Left ventricle myocardium inferior (tissue), 1 donor: ENCODE data around the gene HDGF. TPM values are rescaled to one million over a fixed set of nuclear protein-coding genes. Genes with fewer than 3 reads are reported as not detected.

Source experiments
- DNase-seq: peaks from one replicate; pipeline ENCODE4 v3.0.0-alpha.2; 2020
- H3K27ac ChIP-seq: fragments of 200-600 bp; replicated peaks from 2 replicates; pipeline ENCODE4 v1.8.0; 2021
- H3K27me3 ChIP-seq: fragments of 200-600 bp; 2 replicates; pipeline ENCODE4 v1.8.0; 2021; ENCODE audit warnings: low read depth
- H3K36me3 ChIP-seq: fragments of 200-600 bp; 2 replicates; pipeline ENCODE4 v1.8.0; 2021
- H3K4me1 ChIP-seq: fragments of 200-600 bp; 2 replicates; pipeline ENCODE4 v1.8.0; 2021
- H3K4me3 ChIP-seq: fragments of 200-600 bp; 2 replicates; pipeline ENCODE4 v1.8.0; 2021; ENCODE audit warnings: mild to moderate bottlenecking, moderate library complexity
- H3K9me3 ChIP-seq: fragments of 200-600 bp; replicated peaks from 2 replicates; pipeline ENCODE4 v1.8.0; 2021
- intact Hi-C: fragments of 100-400 bp; cut with micrococcal nuclease; formaldehyde crosslinking; loops from one replicate; pipeline ENCODE4 v1.11.0; 2022
- total RNA-seq: library from RNA; stranded (reverse); fragmentation: NEBNext Ultra II Directional; extraction: Animal tissue kit (Norgen Biotek cat#: 25700); gene quantifications from one replicate; pipeline ENCODE4 v1.2.1, GENCODE V29; 2021
- TF ChIP-seq, protein P1 (sequence below): fragments of 200-600 bp; IDR thresholded peaks from 2 replicates; pipeline ENCODE4 v1.8.0; 2021; ENCODE audit warnings: antibody characterized with exemption, mild to moderate bottlenecking, borderline replicate concordance
- donor health status: DM: no; HTN: yes; CAD: no; lungs with severe emphysema.

The HDGF gene
- total RNA-seq, 1 donor from 2014 or later: 145 TPM

- TF ChIP-seq, protein P1, sequence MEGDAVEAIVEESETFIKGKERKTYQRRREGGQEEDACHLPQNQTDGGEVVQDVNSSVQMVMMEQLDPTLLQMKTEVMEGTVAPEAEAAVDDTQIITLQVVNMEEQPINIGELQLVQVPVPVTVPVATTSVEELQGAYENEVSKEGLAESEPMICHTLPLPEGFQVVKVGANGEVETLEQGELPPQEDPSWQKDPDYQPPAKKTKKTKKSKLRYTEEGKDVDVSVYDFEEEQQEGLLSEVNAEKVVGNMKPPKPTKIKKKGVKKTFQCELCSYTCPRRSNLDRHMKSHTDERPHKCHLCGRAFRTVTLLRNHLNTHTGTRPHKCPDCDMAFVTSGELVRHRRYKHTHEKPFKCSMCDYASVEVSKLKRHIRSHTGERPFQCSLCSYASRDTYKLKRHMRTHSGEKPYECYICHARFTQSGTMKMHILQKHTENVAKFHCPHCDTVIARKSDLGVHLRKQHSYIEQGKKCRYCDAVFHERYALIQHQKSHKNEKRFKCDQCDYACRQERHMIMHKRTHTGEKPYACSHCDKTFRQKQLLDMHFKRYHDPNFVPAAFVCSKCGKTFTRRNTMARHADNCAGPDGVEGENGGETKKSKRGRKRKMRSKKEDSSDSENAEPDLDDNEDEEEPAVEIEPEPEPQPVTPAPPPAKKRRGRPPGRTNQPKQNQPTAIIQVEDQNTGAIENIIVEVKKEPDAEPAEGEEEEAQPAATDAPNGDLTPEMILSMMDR: no peak
- DNase-seq: no peak
- intact Hi-C loops: no loop called here
These were observed 30.2 kb upstream of the HDGF start for GRCh38 chr1:156781585-156782186.

GRCh38 chr1:156777573-156777972 lies 26.1 kb upstream of the HDGF start:
- no peak for DNase-seq
- H3K4me1 ChIP-seq: peaks cover 66% of the 10 kb centered on the region
- intact Hi-C loops: no loop called here

More at GRCh38 chr1:156781585-156782186, 30.2 kb upstream of the HDGF start:
- no peak overlapping the region for H3K27ac ChIP-seq
- H3K36me3 ChIP-seq: peaks cover 49% of the 10 kb centered on the region
- no peak overlapping the region for H3K4me3 ChIP-seq
- peaks cover 37% of the 10 kb centered on the region for H3K4me1 ChIP-seq
- H3K9me3 ChIP-seq: no peaks in the 10 kb centered on the region
- H3K27me3 ChIP-seq: no peaks in the 10 kb centered on the region

DNA sequence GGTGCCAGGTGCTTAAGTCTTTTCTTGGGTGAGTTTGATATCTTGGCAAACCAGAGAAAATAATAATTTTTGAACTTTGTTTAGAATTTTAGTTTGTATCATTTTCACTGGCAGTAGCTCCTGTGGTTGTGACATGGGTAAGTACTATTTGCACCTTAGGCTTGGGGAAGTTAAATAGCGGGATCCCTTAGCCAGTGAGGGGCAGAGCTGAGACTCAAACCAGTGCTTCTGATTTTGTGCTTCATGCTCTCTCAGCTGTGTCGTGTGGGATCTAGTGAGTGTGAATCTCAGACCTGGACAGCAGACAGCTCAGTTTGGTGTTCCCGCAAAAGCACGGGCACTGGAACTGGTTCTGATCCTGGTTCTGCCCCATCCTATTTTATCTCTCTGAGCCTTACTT lies 25.5 kb upstream of the HDGF start:
- Histone ChIP-seq H3K36me3 (peaks cover 6% of the 10 kb centered on the region), H3K4me3 (no peak overlapping the region), H3K27me3 (no peaks in the 10 kb centered on the region), H3K9me3 (no peaks in the 10 kb centered on the region), H3K4me1 (peaks cover 66% of the 10 kb centered on the region), H3K27ac (no peak overlapping the region)
- TF ChIP-seq, protein P1: no peak
- DNase-seq: no peak
- intact Hi-C loops: no loop called here

More at GRCh38 chr1:156777573-156777972, 26.1 kb upstream of the HDGF start:
- Histone ChIP-seq H3K27ac (no peak overlapping the region), H3K4me3 (no peak overlapping the region), H3K36me3 (peaks cover 11% of the 10 kb centered on the region), H3K27me3 (no peaks in the 10 kb centered on the region), H3K9me3 (no peaks in the 10 kb centered on the region)
- TF ChIP-seq, protein P1: no peak

- Histone ChIP-seq H3K4me3 (no peak overlapping the region), H3K27ac (no peak overlapping the region), H3K9me3 (no peaks in the 10 kb centered on the region), H3K27me3 (no peaks in the 10 kb centered on the region), H3K36me3 (no peaks in the 10 kb centered on the region), H3K4me1 (peaks cover 68% of the 10 kb centered on the region)
- TF ChIP-seq, protein P1: no peak
- intact Hi-C loops: no loop called here
- no peak for DNase-seq
These were observed 24.3 kb upstream of the HDGF start for GRCh38 chr1:156775799-156776198.

DNA sequence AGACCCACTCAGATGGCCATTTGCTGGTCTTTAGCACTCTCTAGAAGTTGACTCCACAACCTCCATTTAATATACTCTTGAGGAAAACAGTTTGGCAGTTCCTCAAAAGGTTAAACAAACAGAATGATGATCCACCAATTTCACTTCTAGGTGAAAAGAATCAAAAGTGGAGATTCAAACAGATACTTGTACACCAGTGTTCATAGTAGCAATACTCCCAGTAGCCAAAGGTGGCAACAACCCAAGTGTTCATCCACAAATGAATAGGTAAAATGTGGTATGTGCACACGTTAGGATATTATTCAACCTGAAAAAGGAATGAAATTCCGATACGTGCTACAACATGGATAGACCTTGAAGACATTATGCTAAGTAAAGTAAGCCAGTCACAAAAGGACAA lies 22.1 kb upstream of the HDGF start:
- H3K4me1 ChIP-seq: peaks cover 88% of the 10 kb centered on the region

More for the DNA sequence above, 22.1 kb upstream of the HDGF start:
- Histone ChIP-seq H3K36me3 (peaks cover 8% of the 10 kb centered on the region), H3K9me3 (no peaks in the 10 kb centered on the region), H3K4me3 (peak overlapping the region; percentile 7), H3K27me3 (no peaks in the 10 kb centered on the region), H3K27ac (peak overlapping the region; percentile 58)
- TF ChIP-seq, protein P1: no peak
- no peak for DNase-seq
- intact Hi-C loops: no loop called here
